NCI-H1105 treated with DMSO at 0.1 percent for 48 hours (cell line): Measurements from ENCODE around the gene SLC24A3.

Experiments used
- DNase-seq: peaks from one replicate; lab custom pipeline; 2025; lab: John Stamatoyannopoulos, UW

The SLC24A3 gene

DNA sequence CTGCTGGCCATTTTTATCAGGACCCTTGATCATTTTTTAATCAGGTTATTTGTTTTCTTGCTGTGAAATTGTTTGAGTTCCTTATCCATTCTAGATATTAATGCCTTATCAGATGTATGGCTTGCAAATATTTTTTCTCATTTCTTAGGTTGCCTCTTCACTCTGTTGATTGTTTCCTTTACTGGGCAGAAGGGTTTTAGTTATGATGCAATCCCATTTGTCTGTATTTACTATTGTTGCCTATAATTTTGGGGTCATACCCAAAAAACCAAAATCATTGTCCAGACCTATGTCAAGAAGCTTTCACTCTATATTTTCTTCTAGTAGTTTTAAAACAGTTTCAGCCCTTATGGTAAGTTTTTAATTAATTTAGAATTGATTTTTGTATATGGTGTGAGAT, 172.5 kb downstream of the SLC24A3 start:
- no peak for DNase-seq

DNA sequence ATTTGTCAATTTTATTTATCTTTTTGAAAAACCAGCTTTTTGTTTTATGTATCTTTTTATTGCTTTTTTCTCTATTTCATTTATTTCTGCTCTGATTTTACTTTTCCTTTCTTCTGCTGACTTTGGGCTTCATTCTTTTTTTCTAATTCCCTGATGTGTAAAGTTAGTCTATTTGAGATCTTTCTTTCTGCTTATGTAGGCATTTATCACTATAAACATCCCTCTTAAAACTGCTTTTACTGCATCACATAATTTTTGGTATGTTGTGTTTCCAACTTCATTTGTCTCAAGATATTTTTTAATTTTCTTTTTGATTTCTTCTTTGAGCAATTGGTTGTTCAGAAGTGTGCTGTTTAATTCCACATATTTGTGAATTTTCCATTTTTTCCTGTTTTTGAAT, 174.8 kb downstream of the SLC24A3 start:
- no peak for DNase-seq

DNA sequence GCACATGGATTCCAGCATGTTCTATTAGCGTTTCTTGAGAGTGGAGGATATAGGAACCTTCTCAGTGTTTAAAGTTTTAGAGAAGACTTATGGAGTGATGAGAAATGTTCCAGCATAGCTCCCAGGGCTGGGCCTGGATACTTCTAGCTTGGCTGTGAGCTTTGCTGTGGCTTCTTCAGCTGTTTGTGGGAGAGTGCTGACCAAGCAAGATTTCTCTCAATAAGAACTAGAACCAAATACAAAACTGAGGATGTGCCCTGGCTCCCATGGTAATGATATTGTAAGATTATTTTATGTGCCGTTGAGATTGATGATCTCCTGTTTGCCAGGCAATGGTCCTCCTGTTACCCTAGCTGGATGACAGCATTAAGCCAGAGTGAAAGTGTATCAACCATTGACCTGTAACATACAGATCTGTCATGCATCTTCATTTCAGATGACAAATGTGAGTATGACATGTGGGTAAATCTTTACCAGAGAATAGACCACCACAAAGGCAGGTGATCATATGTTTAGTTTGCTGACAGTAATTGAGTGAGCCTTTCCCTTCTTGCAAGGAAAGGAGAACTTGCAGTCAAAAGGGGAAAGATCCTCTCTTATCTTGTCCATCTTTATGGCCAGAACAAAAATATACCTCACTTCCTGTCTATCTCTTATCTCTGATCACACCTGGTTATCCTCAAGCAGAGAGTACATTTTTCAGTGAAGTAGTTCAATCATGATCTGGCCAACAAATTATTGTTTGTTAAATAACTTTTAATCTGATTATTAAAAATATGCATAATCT, 180.1 kb downstream of the SLC24A3 start:
- no peak for DNase-seq

DNA sequence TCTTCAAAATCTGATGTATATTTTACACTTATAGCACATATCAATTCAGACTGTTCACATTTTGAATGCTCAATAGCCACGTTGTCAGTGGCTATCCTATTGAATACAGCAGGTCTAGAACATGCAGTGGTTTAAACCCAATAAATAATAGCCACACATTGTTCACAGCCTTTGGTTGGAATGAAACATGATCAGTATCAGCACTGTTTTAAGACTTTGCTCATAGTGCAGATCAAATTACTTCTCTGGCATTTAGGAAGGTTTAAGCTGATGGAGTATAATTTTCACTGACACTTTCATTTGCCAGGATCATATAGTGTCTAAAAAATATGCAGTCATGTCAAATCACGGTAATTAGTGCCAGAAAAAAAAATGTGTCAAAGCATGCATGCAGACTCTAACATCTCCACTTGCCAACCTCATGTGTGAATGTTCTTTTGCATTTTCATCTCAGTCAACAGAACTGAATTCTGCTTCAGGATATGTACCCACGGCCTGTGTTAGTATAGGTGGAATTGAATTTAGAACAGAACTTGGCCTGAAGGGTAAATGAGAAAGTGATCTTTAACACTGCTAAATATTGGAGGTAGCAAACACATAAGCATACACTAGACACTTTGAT, 184.1 kb downstream of the SLC24A3 start:
- DNase-seq = peak; percentile 14

DNA sequence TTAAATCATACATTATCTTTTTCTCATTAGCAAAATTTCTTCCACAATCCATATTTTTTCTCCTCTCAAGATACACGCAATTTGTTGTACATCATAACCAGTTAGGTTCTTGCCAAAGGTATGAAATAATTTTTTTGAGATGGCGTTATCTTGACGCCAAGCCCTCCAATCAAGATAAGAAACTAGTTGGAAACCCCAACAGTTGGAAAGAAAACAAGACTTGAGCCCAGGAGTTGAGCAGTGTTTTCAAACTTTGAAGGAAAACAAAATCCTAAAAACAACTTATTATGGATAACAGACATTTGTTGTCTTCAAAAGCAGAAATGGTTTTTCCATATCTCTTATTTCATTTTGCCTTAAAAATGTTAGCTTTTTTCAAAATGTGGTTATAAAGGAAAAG, 184.8 kb downstream of the SLC24A3 start:
- no peak for DNase-seq

DNA sequence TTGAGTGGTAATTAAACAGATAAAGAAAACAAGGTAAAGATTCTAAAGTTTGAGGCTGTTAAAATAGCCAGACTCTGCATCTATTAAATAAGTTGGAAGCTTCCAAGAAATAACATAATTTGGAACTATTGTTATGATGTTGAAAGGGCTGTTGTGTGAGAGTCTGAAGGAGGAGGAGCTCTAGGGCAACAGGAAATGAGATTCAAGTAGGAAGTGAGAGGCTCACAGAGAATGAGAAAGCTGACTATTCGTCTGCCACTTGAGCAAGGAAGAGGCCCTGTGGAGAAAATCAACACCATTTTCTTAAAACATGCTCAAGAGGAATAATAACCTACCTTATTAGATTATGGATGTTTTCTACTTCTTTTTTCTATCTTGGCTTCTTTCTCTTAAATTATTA, 185.2 kb downstream of the SLC24A3 start:
- DNase-seq = no peak

DNA sequence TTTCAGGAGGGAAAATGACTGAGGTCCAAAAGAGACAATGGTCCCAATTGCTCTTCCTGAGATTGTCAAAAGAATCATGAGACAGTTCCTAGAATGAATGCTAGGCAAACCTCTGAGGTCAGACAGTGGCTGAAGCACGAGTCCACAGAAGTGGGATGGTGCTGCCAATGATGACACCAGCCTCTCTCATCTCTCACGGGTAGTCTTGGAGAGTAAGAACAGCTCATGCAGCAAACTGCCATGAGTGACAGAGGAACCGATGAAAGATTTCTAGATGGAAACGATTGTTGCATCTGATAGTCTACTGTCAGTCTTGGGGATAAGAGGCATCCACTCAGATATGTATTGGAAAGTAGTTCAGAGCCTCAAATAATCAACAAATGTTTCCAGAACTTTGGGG, 188.7 kb downstream of the SLC24A3 start:
- DNase-seq = no peak

DNA sequence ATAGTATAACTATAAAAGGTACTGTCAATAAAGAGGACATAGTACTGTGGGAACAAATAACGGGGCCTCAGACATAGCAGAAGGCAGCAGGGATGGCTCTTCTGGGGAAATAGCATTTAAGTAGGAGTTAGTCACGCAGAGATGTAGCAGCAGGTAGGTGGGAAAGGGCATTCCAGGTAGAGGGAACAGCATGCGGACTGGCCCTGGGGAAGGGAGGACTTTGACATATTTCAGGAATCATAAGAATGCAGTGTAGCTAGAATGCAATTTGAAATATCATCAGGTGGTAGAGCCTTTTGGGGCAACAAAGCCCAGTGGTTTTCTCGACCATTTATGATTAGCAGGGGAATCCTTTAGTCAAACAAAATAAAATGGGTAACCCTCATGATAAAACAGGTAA, 191.1 kb downstream of the SLC24A3 start:
- no peak for DNase-seq

DNA sequence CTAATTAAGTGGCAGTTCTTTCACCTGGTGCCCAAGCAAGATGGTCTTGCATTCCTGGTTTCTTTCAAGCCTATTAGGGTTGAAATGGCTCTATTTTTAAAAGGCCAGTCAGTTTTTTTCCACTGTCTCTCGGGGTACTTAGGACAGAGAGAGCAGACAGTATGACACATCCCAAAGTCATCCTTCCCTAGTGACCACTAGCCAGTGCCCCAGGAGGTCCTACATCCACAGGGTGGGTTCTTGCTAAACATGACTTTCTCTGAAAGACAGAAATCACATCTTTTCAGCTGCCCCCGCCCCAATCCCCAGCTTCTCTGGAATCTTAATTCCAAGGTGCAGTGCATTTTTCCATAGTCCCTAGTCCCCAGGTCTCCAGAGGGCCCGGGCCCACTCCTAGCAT, 192.4 kb downstream of the SLC24A3 start:
- no peak for DNase-seq

DNA sequence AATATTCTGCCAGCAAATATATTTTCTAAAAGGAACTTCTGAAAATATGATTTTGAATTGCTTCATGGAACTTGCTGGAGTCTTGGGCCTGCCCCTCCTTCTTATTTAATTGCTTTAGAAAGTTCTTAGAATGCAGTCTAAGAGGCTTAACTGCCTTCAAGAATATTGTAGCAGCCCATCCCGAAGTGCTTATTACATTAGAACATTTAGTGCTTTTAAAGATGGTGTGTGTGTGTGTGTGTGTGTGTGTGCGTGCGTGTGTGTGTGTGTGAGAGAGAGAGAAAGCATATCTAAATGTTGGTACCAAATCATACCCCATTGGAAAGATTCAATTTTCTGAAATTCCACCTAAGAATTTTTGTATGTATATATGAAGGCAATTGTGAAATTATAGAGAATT, 193.5 kb downstream of the SLC24A3 start:
- DNase-seq = no peak

DNA sequence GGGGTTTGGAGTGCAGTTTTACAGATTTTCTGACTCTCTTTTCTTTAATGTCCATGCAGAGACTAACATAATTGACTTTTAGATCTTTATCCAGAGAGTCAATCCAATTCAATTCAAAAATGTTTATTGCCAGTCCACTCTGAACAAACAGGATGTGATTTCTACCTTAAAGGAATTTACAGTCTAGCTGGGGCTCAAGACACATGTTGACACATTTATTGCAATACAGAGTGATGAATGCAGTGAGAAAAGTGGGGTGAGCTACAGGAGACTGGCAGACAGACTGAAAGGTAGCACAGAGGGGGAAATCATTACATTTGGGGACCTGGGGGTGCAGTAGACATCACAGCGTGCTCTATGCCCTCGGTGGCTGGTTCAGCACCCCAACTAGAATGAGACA, 193.9 kb downstream of the SLC24A3 start:
- no peak for DNase-seq

DNA sequence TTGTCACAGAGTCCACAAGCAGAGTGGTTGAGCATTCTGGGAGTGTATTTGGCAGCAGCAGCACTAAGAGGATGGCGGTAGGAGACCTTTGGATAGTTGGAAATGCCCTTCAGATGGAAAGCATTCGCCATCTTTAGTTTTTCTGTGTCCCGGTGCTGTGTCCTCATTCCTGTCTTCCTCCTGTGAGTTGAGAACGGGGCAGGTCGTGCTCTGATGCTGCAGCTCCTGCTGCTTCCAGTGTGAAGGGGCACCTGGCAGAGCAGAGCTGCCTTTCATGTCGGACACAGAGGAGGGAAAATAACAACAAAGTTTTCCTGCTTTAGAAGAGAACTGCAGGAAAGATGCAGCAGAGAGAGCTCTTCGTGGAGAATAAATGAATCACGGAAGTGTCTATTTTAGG, 194.8 kb downstream of the SLC24A3 start:
- no peak for DNase-seq

DNA sequence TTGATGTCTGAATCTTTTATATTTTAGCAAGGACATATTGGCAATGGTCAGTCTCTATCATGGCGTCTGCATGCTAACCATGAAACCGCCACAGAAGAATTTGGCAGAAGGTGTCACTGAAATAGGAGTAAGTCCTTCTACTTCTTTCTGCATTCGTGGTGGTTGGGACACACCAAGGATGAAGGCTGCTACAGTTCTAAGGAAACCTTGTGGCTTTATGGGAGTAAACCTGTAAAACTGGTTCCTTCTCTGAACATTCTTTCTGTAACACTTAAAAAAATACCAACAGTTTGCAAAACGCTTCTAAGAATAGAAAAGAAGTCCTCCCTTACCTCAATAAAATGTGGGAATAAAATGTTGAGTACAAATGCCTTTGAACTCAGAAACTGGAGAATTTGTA, 195.3 kb downstream of the SLC24A3 start:
- DNase-seq = no peak

DNA sequence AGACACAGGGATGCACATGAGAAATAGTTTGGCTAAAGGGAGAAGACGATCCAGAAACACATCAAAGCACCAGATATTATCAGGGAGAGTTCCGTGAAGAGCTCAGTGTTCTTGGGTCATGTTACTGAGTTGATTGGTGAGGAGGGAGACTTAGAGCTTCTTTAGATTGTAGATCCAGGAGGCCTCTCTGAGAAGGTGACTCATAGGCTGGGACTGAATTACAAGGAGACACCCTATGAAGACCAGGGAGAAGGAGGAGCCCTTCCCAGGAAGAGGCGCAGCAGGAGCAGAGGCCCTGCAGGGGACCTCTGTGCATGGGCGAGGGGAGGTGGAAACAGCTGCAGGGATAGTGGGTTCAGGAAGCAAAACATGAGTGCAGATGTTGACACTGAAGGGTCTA, 196.5 kb downstream of the SLC24A3 start:
- DNase-seq = no peak

DNA sequence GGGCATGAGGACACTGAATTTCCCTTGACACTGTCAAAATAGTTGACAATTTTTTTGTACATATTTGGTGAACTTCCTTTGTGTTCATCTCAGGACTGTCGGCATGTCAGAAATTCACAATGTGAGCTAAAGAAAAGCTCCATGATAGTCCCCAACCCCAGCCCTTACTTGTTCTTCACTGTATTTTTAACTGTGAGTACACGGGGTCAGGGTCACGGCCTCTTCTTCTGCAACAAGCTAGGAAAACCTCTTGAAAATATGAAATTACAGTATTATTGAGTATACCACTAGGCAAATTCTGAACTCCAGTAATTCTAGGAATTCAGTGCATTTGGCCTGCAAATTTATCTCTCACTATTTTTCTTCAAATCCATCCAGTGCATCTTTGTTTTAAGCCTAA, 199.4 kb downstream of the SLC24A3 start:
- no peak for DNase-seq

DNA sequence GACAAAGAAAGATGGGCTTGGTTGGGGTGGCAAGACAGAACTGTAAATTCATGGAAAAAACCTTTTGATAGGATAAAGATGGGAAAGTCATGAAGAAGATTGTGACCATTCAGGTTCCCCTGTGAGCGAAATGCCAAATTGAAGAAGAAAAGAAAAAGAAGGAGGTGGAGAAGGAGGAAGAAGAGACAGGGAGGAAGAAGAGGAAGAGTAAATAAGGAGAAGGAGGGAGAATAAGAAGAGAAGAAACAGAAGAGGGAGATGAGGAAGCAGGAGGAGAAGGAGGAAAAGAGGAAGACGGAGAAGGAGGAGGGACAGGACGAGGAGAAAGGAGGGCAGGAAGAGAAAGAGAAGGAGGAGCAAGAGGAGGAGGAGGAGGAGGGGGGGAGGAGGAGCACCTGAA, 199.8 kb downstream of the SLC24A3 start:
- no peak for DNase-seq

DNA sequence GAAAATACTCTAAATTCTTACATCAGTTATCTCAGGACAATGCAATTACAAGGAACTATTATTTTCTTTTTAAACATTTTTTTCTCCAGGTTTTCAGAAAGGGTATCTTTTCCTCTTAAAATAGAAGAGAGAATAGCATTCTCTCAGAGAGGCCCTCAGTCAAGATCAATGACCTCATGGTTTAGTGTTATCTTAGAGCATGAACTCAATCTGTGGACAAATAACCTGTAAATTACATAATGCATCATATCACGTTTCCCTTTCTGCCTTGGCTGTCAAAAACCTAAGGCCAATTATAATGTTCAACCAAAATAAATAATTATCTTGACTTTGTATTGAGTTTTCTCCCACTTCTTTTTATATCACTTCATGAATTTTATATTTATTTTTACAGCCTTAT, 202.2 kb downstream of the SLC24A3 start:
- no peak for DNase-seq

DNA sequence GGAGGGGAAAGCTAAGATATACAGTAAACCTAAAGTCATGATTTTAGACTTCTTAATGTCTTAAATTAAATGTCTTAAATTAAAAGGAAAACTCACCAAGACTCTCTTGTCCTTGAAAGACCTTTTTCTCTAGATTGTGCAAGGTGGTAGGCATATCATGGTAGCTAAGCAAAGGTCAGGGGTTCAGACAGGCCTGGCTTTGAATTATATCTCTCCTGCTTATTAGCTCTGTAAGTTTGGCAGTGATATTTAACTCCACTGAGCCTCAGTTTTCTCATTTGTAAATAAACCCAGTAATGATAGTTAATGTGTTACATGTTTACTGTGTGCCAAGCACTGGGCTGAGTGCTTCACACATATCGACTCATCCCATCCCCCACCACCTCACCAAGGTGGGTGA, 203.3 kb downstream of the SLC24A3 start:
- DNase-seq = no peak

DNA sequence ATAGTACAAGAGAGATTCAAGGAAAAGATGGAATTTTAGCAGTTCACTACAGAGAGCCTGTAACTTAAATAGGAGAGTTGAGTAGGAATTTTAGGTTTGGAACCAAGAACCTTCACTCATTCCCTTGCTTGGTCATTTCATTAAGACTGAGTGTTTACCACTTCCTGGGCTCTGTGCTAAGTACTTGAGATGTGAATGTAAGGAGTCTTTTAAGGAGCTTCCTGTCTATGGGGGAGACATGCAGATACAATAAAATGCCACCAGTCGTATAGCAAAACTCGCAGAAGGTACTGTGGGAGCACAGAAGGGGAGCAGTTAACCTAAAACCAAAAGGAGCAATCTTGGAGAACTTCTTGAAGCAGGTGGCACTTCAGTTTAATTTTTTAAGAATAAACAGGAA, 204.2 kb downstream of the SLC24A3 start:
- DNase-seq = no peak

DNA sequence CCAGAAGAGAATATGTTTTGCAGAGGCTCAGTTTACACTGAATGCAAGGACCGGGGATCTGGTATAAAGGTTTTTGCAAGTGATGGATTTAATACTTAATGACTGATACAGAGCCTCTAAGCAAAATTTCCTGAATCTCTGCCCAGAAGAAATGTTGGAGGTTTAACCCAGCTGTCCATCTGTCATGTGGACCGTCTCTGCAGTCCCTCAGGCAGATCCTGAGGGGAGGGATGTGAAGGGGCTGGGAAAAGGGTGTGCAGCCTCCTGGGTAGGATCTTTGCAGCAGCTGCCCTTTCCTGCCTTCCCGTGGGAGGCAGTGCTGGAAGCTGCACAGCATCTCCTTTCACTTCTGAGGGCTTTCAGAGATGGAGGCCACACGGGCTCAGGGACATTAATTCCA, 207.0 kb downstream of the SLC24A3 start:
- DNase-seq = no peak

DNA sequence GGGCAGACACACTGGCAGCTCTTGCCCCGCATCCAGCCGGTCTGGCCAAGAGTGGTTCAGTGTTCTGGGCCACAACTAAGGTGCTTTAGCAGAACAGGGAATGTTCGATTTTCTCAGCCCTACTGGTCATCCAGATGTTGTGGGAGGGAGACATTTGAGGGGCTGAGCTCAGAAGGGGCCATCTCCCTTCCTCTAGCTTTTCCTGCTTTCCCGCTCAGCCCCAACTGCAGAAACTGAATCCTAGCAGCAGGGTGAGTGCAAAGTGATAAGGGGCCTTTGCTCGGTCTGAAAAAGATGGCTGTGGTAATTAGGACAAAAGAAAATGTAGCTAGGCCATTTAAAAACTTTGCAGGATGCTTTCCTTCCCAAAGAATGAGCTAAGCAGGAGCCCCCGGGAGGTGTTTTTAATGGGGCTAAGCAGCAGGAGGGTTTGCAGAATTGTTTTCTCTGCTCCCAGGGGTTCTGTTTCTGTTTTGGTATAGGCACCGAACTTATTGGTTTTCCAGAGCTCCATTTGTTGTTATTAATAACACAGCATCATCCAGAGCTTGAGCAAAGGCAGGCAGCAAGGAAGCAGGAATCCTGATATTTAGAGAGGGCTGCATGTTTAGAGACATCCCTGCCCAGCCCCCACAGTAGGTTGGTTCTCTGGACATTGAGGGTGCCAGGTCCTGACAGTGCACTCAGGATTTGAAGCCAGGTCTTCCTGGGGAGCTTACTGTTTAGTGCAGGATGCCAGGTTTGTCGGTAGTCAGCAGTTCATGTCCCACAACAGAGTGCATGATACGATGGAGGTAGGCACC, 210.9 kb downstream of the SLC24A3 start:
- no peak for DNase-seq

DNA sequence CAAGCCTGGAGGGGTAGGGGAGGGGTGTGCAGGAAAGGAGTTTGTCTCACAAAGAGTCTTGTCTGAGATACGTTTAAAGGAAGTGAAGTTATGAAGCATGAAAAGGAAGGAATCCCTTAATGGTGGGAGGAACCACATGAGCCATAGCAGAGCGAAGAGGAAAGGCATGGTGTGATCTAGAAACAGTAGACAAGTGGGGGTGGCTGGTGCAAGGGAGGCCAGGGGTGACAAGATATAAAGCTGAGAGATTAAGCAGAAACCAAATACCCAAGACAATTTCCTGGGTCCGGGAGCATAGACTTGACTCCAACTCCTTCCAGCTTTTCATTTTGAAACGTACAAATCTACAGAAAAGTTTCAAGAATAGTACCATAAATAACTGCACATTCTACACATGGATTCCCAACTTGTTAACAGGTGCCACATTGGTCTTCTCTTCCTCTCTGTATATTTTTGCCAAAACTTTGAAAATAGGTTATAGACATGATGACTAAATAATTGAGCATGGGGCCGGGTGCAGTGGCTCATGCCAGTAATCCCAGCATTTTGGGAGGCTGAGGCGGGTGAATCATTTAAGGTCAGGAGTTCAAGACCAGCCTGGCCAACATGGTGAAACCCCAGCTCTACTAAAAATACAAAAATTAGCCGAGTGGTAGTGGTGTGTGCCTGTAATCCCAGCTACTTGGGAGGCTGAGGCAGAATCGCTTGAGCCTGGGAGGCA, 211.6 kb downstream of the SLC24A3 start:
- DNase-seq = no peak

DNA sequence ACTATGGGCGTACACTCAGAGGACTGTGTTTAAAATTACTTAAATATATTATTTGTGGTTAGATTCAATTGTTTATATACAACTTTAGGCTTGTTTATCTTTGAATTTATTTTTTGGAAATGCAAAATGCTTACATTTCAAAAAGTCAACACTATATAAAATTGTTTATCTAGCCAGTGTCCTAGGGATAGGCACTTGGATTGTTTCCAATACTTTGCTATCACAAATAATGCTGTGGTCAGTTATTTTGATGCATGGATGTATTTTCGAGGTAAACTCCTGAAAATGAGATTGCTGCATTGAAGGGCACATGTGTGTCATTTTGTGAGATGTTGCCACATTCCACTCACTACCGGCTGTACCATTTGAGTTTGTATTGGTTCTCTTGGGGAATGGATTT, 213.9 kb downstream of the SLC24A3 start:
- DNase-seq = no peak
